Ishikawa (cell line): Measurements from ENCODE around the gene PSMB2.

Source experiments
- CEBPB ChIP-seq: IDR thresholded peaks from 2 replicates; pipeline ENCODE4 v1.6.1; 2012
- CREB1 ChIP-seq: IDR thresholded peaks from 2 replicates; pipeline ENCODE4 v1.6.1; 2012; ENCODE audit warnings: low read depth
- EGR1 ChIP-seq: IDR thresholded peaks from 2 replicates; pipeline ENCODE4 v1.6.1; 2012
- EP300 ChIP-seq: IDR thresholded peaks from 2 replicates; pipeline ENCODE4 v1.6.1; 2012; ENCODE audit warnings: borderline replicate concordance
- FOXM1 ChIP-seq: IDR thresholded peaks from 2 replicates; pipeline ENCODE4 v1.6.1; 2012; ENCODE audit warnings: low read depth, borderline replicate concordance
- NFIC ChIP-seq: IDR thresholded peaks from 2 replicates; pipeline ENCODE4 v1.6.1; 2012
- RAD21 ChIP-seq: IDR thresholded peaks from 2 replicates; pipeline ENCODE4 v1.6.1; 2012; ENCODE audit warnings: low read depth
- TAF1 ChIP-seq: IDR thresholded peaks from 2 replicates; pipeline ENCODE4 v1.6.1; 2012; ENCODE audit warnings: low read depth, mild to moderate bottlenecking
- TCF12 ChIP-seq: IDR thresholded peaks from 2 replicates; pipeline ENCODE4 v1.6.1; 2012; ENCODE audit warnings: low read depth
- TEAD4 ChIP-seq: IDR thresholded peaks from 2 replicates; pipeline ENCODE4 v1.6.1; 2012
- YY1 ChIP-seq: IDR thresholded peaks from 2 replicates; pipeline ENCODE4 v1.6.1; 2012; ENCODE audit warnings: low read depth
- ZBTB7A ChIP-seq: IDR thresholded peaks from 2 replicates; pipeline ENCODE4 v1.6.1; 2012; ENCODE audit warnings: low read depth
- TF ChIP-seq, protein P1 (sequence below): IDR thresholded peaks from 2 replicates; pipeline ENCODE4 v1.6.1; 2012
- TF ChIP-seq, protein P2 (sequence below): IDR thresholded peaks from 2 replicates; pipeline ENCODE4 v1.6.1; 2012; ENCODE audit warnings: low read depth, mild to moderate bottlenecking
- TF ChIP-seq, protein P3 (sequence below): IDR thresholded peaks from 2 replicates; pipeline ENCODE4 v1.6.1; 2012

Gene PSMB2

DNA sequence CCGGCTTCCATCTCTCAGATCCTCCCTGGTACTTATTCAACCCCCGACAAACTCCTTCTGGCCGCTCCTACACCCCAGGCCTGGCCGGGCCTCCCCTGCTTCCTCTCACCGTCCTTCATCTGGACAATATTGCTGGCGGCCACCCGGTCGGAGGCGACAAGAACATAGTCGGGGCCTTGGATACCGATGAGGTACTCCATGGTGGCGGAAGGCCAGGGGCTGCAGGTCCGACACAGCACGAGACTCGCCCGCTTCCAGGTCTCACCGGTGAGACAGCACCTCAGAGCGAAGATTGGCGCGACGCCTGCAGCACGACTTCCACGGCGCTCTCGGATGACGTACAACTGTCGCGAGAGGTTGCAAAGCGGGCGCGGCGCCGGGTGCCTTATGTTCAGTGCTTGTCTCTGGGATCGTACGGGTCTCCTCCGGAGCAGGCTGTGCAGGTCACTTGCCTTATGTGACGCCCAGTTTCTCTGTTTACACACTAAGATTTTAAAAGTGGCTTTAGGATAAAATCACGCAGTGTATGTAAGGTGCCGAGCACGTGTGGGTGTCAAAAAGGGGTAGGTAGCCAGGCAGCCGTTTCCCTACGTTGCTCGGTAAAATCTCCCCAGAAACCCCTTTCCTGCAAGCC lies at the start of gene PSMB2:
Gene PSMB2, minus strand, starts transcription at position 294 of the 634 bp plus-strand sequence. Its CDS starts 94 bp downstream, at position 200.
- no peak for TF ChIP-seq TEAD4
- TF ChIP-seq CEBPB, result no peak
- no peak for TF ChIP-seq EP300
- TF ChIP-seq, protein P1, sequence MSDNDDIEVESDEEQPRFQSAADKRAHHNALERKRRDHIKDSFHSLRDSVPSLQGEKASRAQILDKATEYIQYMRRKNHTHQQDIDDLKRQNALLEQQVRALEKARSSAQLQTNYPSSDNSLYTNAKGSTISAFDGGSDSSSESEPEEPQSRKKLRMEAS, result peak; percentile 91
- TF ChIP-seq, protein P2, sequence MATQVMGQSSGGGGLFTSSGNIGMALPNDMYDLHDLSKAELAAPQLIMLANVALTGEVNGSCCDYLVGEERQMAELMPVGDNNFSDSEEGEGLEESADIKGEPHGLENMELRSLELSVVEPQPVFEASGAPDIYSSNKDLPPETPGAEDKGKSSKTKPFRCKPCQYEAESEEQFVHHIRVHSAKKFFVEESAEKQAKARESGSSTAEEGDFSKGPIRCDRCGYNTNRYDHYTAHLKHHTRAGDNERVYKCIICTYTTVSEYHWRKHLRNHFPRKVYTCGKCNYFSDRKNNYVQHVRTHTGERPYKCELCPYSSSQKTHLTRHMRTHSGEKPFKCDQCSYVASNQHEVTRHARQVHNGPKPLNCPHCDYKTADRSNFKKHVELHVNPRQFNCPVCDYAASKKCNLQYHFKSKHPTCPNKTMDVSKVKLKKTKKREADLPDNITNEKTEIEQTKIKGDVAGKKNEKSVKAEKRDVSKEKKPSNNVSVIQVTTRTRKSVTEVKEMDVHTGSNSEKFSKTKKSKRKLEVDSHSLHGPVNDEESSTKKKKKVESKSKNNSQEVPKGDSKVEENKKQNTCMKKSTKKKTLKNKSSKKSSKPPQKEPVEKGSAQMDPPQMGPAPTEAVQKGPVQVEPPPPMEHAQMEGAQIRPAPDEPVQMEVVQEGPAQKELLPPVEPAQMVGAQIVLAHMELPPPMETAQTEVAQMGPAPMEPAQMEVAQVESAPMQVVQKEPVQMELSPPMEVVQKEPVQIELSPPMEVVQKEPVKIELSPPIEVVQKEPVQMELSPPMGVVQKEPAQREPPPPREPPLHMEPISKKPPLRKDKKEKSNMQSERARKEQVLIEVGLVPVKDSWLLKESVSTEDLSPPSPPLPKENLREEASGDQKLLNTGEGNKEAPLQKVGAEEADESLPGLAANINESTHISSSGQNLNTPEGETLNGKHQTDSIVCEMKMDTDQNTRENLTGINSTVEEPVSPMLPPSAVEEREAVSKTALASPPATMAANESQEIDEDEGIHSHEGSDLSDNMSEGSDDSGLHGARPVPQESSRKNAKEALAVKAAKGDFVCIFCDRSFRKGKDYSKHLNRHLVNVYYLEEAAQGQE, result no peak
- TF ChIP-seq RAD21, result no peak
- TF ChIP-seq CREB1, result peak; percentile 95
- no peak for TF ChIP-seq FOXM1
- peak; percentile 51; the same call in 1 of the 2 replicates for TF ChIP-seq TCF12
- TF ChIP-seq NFIC, result peak; percentile 83
- TF ChIP-seq ZBTB7A, result no peak
- peak; percentile 88 for TF ChIP-seq TAF1
- TF ChIP-seq, protein P3, sequence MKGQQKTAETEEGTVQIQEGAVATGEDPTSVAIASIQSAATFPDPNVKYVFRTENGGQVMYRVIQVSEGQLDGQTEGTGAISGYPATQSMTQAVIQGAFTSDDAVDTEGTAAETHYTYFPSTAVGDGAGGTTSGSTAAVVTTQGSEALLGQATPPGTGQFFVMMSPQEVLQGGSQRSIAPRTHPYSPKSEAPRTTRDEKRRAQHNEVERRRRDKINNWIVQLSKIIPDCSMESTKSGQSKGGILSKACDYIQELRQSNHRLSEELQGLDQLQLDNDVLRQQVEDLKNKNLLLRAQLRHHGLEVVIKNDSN, result no peak
- TF ChIP-seq EGR1, result no peak
- TF ChIP-seq YY1, result peak; percentile 65

DNA sequence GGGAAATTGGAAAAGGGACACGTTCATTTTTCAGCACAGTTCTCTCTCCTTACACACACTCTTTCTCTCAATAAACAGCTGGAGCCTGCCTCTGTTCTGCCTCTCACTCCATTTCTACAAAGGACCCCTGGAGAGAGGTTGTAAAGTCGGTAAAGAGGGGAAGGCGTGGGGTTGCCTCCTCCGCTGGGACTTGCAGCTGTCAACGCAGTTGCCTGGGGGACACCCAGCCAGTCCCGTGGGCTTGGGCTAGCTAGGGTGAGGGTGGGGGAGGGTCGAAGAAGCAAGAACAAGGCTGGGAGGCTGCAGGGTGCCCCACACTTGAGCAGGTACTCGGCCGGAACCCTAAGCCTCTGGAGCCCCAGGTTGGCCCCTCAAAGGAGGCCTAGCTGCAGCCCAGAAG lies 49.8 kb upstream of the PSMB2 start:
- no peak for TF ChIP-seq NFIC
- TF ChIP-seq EGR1, result no peak
- no peak for TF ChIP-seq EP300

DNA sequence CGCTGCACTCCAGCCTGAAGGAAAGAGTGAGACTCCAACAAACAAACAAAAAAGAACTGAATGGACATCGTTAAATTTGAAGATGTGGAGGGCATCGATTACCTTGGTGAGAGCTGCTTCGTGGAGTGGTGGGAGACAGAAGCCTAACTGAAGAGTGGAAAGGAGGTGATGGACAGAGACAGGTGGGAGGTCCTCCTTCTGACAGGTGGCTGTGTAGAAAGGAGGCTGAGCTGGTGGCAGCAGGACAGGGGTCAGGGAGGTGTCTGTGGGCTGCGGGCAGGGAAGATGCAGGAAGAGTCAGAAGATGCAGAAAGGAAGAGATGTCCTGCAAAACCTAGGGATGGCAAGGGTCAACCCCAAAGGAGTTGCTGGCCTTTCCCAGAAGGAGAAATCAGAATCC lies 46.8 kb upstream of the PSMB2 start:
- no peak for TF ChIP-seq ZBTB7A
- TF ChIP-seq FOXM1, result no peak
- no peak for TF ChIP-seq TEAD4
- TF ChIP-seq EGR1, result no peak
- no peak for TF ChIP-seq YY1
- no peak for TF ChIP-seq TAF1
- TF ChIP-seq, protein P2, result no peak
- TF ChIP-seq, protein P3, result no peak
- no peak for TF ChIP-seq CEBPB
- no peak for TF ChIP-seq NFIC
- no peak for TF ChIP-seq EP300
- TF ChIP-seq, protein P1, result no peak
- TF ChIP-seq TCF12, result no peak
- no peak for TF ChIP-seq CREB1
- TF ChIP-seq RAD21, result no peak

DNA sequence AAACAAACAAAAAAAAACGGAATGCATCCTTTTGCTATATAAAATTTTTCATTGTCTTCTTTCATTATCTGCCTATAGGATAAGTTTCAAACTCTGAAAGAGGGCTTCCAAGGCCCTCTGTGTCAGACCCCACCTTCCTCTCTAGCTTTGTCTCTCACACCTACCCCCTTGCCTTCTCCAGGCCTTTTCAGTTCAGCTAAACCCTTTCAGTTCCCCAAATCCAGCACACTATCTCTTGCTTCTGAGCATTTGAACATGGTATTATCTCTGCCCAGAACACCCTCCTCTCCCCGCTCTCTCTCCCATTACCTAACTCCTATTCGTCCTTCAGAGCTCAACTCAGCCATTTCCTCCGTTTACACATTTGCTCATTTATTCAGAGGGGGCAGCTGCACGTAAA lies 41.7 kb upstream of the PSMB2 start:
- TF ChIP-seq, protein P1, result no peak
- TF ChIP-seq ZBTB7A, result no peak
- no peak for TF ChIP-seq EP300
- TF ChIP-seq RAD21, result no peak
- no peak for TF ChIP-seq TCF12
- TF ChIP-seq CREB1, result no peak
- TF ChIP-seq, protein P2, result no peak
- no peak for TF ChIP-seq NFIC
